Activated B cell treated with CpG ODN at 0.5 μM for 24 hours (primary cell): ENCODE measurements around the gene BCAR1. TPM values are rescaled to one million over a fixed set of nuclear protein-coding genes. Genes with fewer than 3 reads are reported as not detected.

Experiments used
- ATAC-seq: fragments of 200-7000 bp; cut with Tn5 transposase; one replicate; pipeline ENCODE4 v1.10.0; 2021; ENCODE audit warnings: low read depth, mild to moderate bottlenecking, moderate library complexity
- CTCF ChIA-PET: fragments of 350-600 bp; sonication (Branson Sonifier 250); formaldehyde crosslinking; loops from one replicate; lab custom pipeline; 2021; ENCODE audit warnings: antibody characterized with exemption; lab: Charles Lee
- POLR2A ChIA-PET: fragments of 350-600 bp; sonication (Branson Sonifier 250); formaldehyde crosslinking; loops from one replicate; lab custom pipeline; 2021; ENCODE audit warnings: antibody characterized with exemption; lab: Charles Lee
- DNase-seq: peaks from one replicate; pipeline ENCODE4 v3.0.0; 2022
- H3K27ac Mint-ChIP-seq: one replicate; pipeline ENCODE4 v1.8.0; 2020; ENCODE audit warnings: mixed read lengths
- H3K27me3 Mint-ChIP-seq: one replicate; pipeline ENCODE4 v1.8.0; 2021; ENCODE audit warnings: mixed read lengths
- H3K36me3 Mint-ChIP-seq: one replicate; pipeline ENCODE4 v1.8.0; 2021; ENCODE audit warnings: low read depth, mixed read lengths
- H3K4me1 Mint-ChIP-seq: one replicate; pipeline ENCODE4 v1.8.0; 2021; ENCODE audit warnings: mixed read lengths
- H3K4me3 Mint-ChIP-seq: one replicate; pipeline ENCODE4 v1.8.0; 2020; ENCODE audit warnings: mild to moderate bottlenecking, mixed read lengths
- H3K9me3 Mint-ChIP-seq: one replicate; pipeline ENCODE4 v1.8.0; 2020; ENCODE audit warnings: mixed read lengths
- intact Hi-C: fragments of 100-400 bp; cut with micrococcal nuclease; formaldehyde crosslinking; loops from one replicate; pipeline ENCODE4 v1.15.1; 2024
- total RNA-seq: library from RNA; stranded (reverse); gene quantifications from 2 replicates; pipeline ENCODE4 v1.2.3, GENCODE V29; 2022
- TF ChIP-seq, protein P1 (sequence below): fragments of 200-600 bp; IDR thresholded peaks from one replicate; pipeline ENCODE4 v1.8.0; 2022; ENCODE audit warnings: antibody characterized with exemption, mild to moderate bottlenecking

BCAR1 gene
- total RNA-seq, 1 donor from 2014 or later = not detected

- peaks cover 14% of the 10 kb centered on the region for H3K4me1 Mint-ChIP-seq
- H3K27me3 Mint-ChIP-seq = peaks cover 36% of the 10 kb centered on the region
- TF ChIP-seq, protein P1, sequence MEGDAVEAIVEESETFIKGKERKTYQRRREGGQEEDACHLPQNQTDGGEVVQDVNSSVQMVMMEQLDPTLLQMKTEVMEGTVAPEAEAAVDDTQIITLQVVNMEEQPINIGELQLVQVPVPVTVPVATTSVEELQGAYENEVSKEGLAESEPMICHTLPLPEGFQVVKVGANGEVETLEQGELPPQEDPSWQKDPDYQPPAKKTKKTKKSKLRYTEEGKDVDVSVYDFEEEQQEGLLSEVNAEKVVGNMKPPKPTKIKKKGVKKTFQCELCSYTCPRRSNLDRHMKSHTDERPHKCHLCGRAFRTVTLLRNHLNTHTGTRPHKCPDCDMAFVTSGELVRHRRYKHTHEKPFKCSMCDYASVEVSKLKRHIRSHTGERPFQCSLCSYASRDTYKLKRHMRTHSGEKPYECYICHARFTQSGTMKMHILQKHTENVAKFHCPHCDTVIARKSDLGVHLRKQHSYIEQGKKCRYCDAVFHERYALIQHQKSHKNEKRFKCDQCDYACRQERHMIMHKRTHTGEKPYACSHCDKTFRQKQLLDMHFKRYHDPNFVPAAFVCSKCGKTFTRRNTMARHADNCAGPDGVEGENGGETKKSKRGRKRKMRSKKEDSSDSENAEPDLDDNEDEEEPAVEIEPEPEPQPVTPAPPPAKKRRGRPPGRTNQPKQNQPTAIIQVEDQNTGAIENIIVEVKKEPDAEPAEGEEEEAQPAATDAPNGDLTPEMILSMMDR = no peak
- no peaks in the 10 kb centered on the region for H3K36me3 Mint-ChIP-seq
- DNase-seq = no peak
- no peak overlapping the region for H3K27ac Mint-ChIP-seq
- H3K9me3 Mint-ChIP-seq = no peaks in the 10 kb centered on the region
- ATAC-seq = no peak
- no peak overlapping the region for H3K4me3 Mint-ChIP-seq
- intact Hi-C loops = loop anchor here (2.0 to 5.0 kb wide), 2 partner anchors 35 to 451 kb away; no protein-coding TSS in a partner anchor
- CTCF ChIA-PET = interaction anchor here (0.6 to 6.3 kb wide), 9 partner anchors 23 to 566 kb away, joined by 3 to 54 read pairs (median 4); no protein-coding TSS in a partner anchor
- POLR2A ChIA-PET = interaction anchor here (0.6 kb wide), 1 partner anchor 36 kb away, joined by 3 read pairs; no protein-coding TSS in a partner anchor
Measured at GRCh38 chr16:75197522-75198134, 53.8 kb downstream of the BCAR1 start.

- Mint-ChIP-seq H3K4me3 (no peak overlapping the region), H3K4me1 (peaks cover 12% of the 10 kb centered on the region), H3K36me3 (no peaks in the 10 kb centered on the region), H3K27me3 (peaks cover 33% of the 10 kb centered on the region), H3K9me3 (no peaks in the 10 kb centered on the region), H3K27ac (no peak overlapping the region)
- DNase-seq = no peak
- CTCF ChIA-PET = interaction anchor here (1.2 to 6.3 kb wide), 5 partner anchors 37 to 269 kb away, joined by 3 to 54 read pairs (median 4); no protein-coding TSS in a partner anchor
- intact Hi-C loops = loop anchor here (5.0 kb wide), 1 partner anchor 35 kb away; no protein-coding TSS in a partner anchor
- POLR2A ChIA-PET = no interaction called here
- ATAC-seq = no peak
- TF ChIP-seq, protein P1 = no peak
Measured at GRCh38 chr16:75196836-75197235, 54.6 kb downstream of the BCAR1 start.

GRCh38 chr16:75195811-75196790 lies 55.3 kb downstream of the BCAR1 start:
- H3K4me1 Mint-ChIP-seq = peaks cover 7% of the 10 kb centered on the region
- no peak overlapping the region for H3K27ac Mint-ChIP-seq
- ATAC-seq (no peak), DNase-seq (no peak)
- intact Hi-C loops = loop anchor here (5.0 kb wide), 1 partner anchor 36 kb away; no protein-coding TSS in a partner anchor
- H3K27me3 Mint-ChIP-seq = peaks cover 37% of the 10 kb centered on the region
- no peaks in the 10 kb centered on the region for H3K36me3 Mint-ChIP-seq
- ChIA-PET CTCF (interaction anchor here (1.0 to 6.3 kb wide), 4 partner anchors 38 to 207 kb away, joined by 3 to 54 read pairs (median 18); no protein-coding TSS in a partner anchor), POLR2A (no interaction called here)
- TF ChIP-seq, protein P1 = no peak
- no peaks in the 10 kb centered on the region for H3K9me3 Mint-ChIP-seq
- H3K4me3 Mint-ChIP-seq = no peak overlapping the region

DNA sequence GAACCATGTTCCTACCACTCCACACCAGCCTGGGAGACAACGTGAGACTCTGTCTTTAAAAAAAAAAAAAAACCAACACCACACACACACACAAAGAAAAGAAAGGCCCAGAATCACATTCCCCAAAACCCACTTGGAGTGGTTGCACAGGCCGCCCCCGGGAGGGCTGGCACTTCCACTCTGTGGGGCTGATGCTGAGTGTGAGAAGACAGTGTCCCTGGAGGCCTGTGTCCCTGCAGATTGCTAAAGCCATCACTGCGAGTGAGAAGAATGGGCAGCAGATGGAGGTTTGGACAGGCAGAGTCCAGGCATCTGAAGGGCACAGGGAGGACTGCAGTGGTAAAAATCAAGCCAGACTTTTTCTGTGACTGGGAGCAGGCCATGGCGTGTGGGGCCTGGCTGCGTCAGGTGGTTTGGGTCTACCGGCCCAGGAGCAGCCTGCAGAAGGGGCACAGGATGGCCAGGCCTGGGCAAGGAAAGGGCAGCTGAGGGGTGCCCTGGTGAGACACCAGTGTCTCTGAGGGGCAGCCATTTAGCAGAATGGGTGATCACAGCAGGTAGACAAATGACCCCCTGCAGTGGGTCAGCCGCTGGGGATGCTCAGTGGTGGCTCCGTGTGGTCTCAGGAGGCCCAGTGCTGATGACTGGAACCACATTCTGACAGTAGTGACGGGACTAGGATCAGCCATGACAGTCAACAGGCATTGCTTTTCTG lies 57.5 kb downstream of the BCAR1 start:
- Mint-ChIP-seq H3K27me3 (peaks cover 39% of the 10 kb centered on the region), H3K4me3 (no peak overlapping the region), H3K9me3 (no peaks in the 10 kb centered on the region), H3K27ac (no peak overlapping the region), H3K4me1 (no peaks in the 10 kb centered on the region), H3K36me3 (no peaks in the 10 kb centered on the region)
- DNase-seq (no peak), ATAC-seq (no peak)
- CTCF ChIA-PET = no interaction called here
- TF ChIP-seq, protein P1 = no peak
- POLR2A ChIA-PET = no interaction called here
- intact Hi-C loops = no loop called here
